ENCODE results near the gene EIF4E1B. TPM values are rescaled to one million over a fixed set of nuclear protein-coding genes. Genes with fewer than 3 reads are reported as not detected.

The EIF4E1B gene
- total and polyA plus RNA-seq, 2 donors (not counting 1 experiment from before 2014, with no cell fraction given): not detected

- no peak for TF ChIP-seq CTCF (IDR thresholded peaks at IDR 0.05)
- H3K4me1 ChIP-seq (ENCODE audit: control insufficient read depth in 2 of 2, insufficient read depth in 2 of 2, low read length in 2 of 2): peaks cover 0 to 9% of the 10 kb centered on the region in 2 donors
- H3K36me3 ChIP-seq (replicated peaks in 1 of 2; ENCODE audit: control extremely low read depth in 1 of 2, control insufficient read depth in 1 of 2, extremely low read depth in 1 of 2, insufficient read depth in 2 of 2, low read length in 1 of 2): no peaks in the 10 kb centered on the region
- Mint-ChIP-seq H3K9me3 (ENCODE audit: insufficient read depth) (no peaks in the 10 kb centered on the region), H3K4me1 (peaks cover 7% of the 10 kb centered on the region), H3K4me3 (no peak overlapping the region), H3K27me3 (no peaks in the 10 kb centered on the region), H3K27ac (no peak overlapping the region)
- CTCF ChIA-PET: no interaction called here
- H4K20me1 ChIP-seq (ENCODE audit: control insufficient read depth, insufficient read depth, low read length, poor library complexity, severe bottlenecking): no peaks in the 10 kb centered on the region
- intact Hi-C loops (cut with micrococcal nuclease): no loop called here
- no peak overlapping the region for H3K27ac ChIP-seq (ENCODE audit: low read length in 2 of 2)
- H2AFZ ChIP-seq (ENCODE audit: insufficient read depth, low read depth, low read length, poor library complexity, severe bottlenecking): no peak overlapping the region
- H3K9me3 ChIP-seq (ENCODE audit: control extremely low read depth in 1 of 3, control insufficient read depth in 2 of 3, insufficient read depth in 1 of 3, low read length in 2 of 3): peaks cover 0 to 12% (median 0%) of the 10 kb centered on the region in 3 donors
- DNase-seq (no peak), ATAC-seq (ENCODE audit: low read depth) (no peak)
- POLR2A ChIA-PET: no interaction called here
- H3K27me3 ChIP-seq (replicated peaks in 1 of 4; ENCODE audit: control extremely low read depth in 1 of 4, control insufficient read depth in 3 of 4, insufficient read depth in 4 of 4, low read length in 3 of 4): peaks cover 0 to 10% (median 3%) of the 10 kb centered on the region in 4 experiments
- no peaks in the 10 kb centered on the region for H3K79me2 ChIP-seq (ENCODE audit: control insufficient read depth, insufficient read depth, low read length)
- no peak overlapping the region for H3K4me3 ChIP-seq (ENCODE audit: control extremely low read depth in 1 of 5, extremely low read depth in 1 of 5, insufficient read depth in 1 of 5, low read depth in 2 of 5, low read length in 4 of 5)
- no CpG with 5 or more reads among the region's 3 CpGs for WGBS (ENCODE audit: insufficient coverage)
- H3K4me2 ChIP-seq (replicated peaks; ENCODE audit: low read depth, low read length, poor library complexity, severe bottlenecking): no peak overlapping the region
- H3K9ac ChIP-seq (ENCODE audit: low read length): no peak overlapping the region
These were observed 37.9 kb upstream of the EIF4E1B start for GRCh38 chr5:176592573-176592972.

- intact Hi-C loops (cut with micrococcal nuclease): no loop called here
- WGBS (ENCODE audit: insufficient coverage): 96% methylated on average over 10 of the region's 12 CpGs
- Histone ChIP-seq H3K9ac (ENCODE audit: low read length) (no peak overlapping the region), H3K79me2 (ENCODE audit: control insufficient read depth, insufficient read depth, low read length) (no peaks in the 10 kb centered on the region), H3K27ac (ENCODE audit: low read length in 2 of 2) (no peak overlapping the region), H3K27me3 (replicated peaks in 1 of 4; ENCODE audit: control extremely low read depth in 1 of 4, control insufficient read depth in 3 of 4, insufficient read depth in 4 of 4, low read length in 3 of 4) (peaks cover 0 to 14% (median 3%) of the 10 kb centered on the region in 4 experiments), H3K9me3 (ENCODE audit: control extremely low read depth in 1 of 3, control insufficient read depth in 2 of 3, insufficient read depth in 1 of 3, low read length in 2 of 3) (peaks cover 0 to 12% (median 0%) of the 10 kb centered on the region in 3 donors), H3K4me1 (ENCODE audit: control insufficient read depth in 2 of 2, insufficient read depth in 2 of 2, low read length in 2 of 2) (peaks cover 0 to 10% of the 10 kb centered on the region in 2 donors), H3K4me2 (replicated peaks; ENCODE audit: low read depth, low read length, poor library complexity, severe bottlenecking) (no peak overlapping the region), H3K4me3 (ENCODE audit: control extremely low read depth in 1 of 5, extremely low read depth in 1 of 5, insufficient read depth in 1 of 5, low read depth in 2 of 5, low read length in 4 of 5) (no peak overlapping the region), H2AFZ (ENCODE audit: insufficient read depth, low read depth, low read length, poor library complexity, severe bottlenecking) (no peak overlapping the region), H4K20me1 (ENCODE audit: control insufficient read depth, insufficient read depth, low read length, poor library complexity, severe bottlenecking) (no peaks in the 10 kb centered on the region), H3K36me3 (replicated peaks in 1 of 2; ENCODE audit: control extremely low read depth in 1 of 2, control insufficient read depth in 1 of 2, extremely low read depth in 1 of 2, insufficient read depth in 2 of 2, low read length in 1 of 2) (no peaks in the 10 kb centered on the region)
- DNase-seq (no peak), ATAC-seq (ENCODE audit: low read depth) (no peak)
- peaks cover 7% of the 10 kb centered on the region for H3K4me1 Mint-ChIP-seq
- no peaks in the 10 kb centered on the region for H3K27me3 Mint-ChIP-seq
- no peaks in the 10 kb centered on the region for H3K9me3 Mint-ChIP-seq (ENCODE audit: insufficient read depth)
- ChIA-PET CTCF (no interaction called here), POLR2A (no interaction called here)
- TF ChIP-seq CTCF (IDR thresholded peaks at IDR 0.05): no peak
- TF ChIP-seq EZH2 (IDR thresholded peaks at IDR 0.05; ENCODE audit: borderline replicate concordance, insufficient read depth, low read depth, low read length, poor library complexity, severe bottlenecking): no peak
- no peak overlapping the region for H3K4me3 Mint-ChIP-seq
- H3K27ac Mint-ChIP-seq: no peak overlapping the region
These were observed 37.1 kb upstream of the EIF4E1B start for GRCh38 chr5:176593273-176593869.
